ENCODE measurements around the gene B3GALT5.

DNA sequence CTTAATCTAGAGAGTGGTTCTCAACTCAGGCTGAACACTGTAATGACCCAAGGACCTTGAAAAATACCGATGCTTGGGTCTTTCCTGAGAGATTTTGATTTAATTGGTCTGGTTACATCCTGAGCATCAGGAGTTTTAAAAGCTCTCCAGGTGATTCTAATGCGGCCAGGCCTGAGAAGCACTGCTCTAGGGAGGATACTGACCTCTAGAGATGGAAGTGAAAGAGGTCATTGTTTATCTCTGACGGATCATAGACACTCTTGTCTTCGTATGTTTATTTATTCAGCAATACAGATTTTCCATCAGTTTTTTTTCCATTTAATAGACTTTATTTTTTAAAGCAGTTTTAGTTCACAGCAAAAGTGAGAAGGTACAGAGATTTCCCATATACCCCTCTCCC is 77.7 kb downstream of the B3GALT5 start:
- TF ChIP-seq, protein P1, sequence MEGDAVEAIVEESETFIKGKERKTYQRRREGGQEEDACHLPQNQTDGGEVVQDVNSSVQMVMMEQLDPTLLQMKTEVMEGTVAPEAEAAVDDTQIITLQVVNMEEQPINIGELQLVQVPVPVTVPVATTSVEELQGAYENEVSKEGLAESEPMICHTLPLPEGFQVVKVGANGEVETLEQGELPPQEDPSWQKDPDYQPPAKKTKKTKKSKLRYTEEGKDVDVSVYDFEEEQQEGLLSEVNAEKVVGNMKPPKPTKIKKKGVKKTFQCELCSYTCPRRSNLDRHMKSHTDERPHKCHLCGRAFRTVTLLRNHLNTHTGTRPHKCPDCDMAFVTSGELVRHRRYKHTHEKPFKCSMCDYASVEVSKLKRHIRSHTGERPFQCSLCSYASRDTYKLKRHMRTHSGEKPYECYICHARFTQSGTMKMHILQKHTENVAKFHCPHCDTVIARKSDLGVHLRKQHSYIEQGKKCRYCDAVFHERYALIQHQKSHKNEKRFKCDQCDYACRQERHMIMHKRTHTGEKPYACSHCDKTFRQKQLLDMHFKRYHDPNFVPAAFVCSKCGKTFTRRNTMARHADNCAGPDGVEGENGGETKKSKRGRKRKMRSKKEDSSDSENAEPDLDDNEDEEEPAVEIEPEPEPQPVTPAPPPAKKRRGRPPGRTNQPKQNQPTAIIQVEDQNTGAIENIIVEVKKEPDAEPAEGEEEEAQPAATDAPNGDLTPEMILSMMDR (IDR thresholded peaks at IDR 0.05): no peak
- TF ChIP-seq POLR2AphosphoS5 (IDR thresholded peaks at IDR 0.05) (no peak), POLR2A (IDR thresholded peaks at IDR 0.05) (no peak)
